ENCODE measurements around the gene P4HB.

P4HB gene

GRCh38 chr17:81802856-81803643 lies 57.3 kb downstream of the P4HB start:
- no peaks in the 10 kb centered on the region for H3K36me3 ChIP-seq (ENCODE audit: control insufficient read depth, insufficient read depth, low read length)
- WGBS, 2 experiments = 34 to 37% methylated on average over 26 of the region's 26 CpGs
- H3K4me3 ChIP-seq (ENCODE audit: insufficient read depth, low read depth, low read length) = no peak overlapping the region
- H3K27me3 ChIP-seq (ENCODE audit: control insufficient read depth, insufficient read depth, low read length, poor library complexity, severe bottlenecking) = peaks cover 86% of the 10 kb centered on the region
- H3K9me3 ChIP-seq (ENCODE audit: control insufficient read depth, low read length) = no peaks in the 10 kb centered on the region
- H3K27ac ChIP-seq (ENCODE audit: insufficient read depth, low read depth, low read length, poor library complexity, severe bottlenecking) = no peak overlapping the region
- H3K4me1 ChIP-seq (ENCODE audit: control insufficient read depth, insufficient read depth, low read length) = no peaks in the 10 kb centered on the region

GRCh38 chr17:81802048-81802758 lies 58.1 kb downstream of the P4HB start:
- no peaks in the 10 kb centered on the region for H3K9me3 ChIP-seq (ENCODE audit: control insufficient read depth, low read length)
- no peak overlapping the region for H3K4me3 ChIP-seq (ENCODE audit: insufficient read depth, low read depth, low read length)
- peaks cover 77% of the 10 kb centered on the region for H3K27me3 ChIP-seq (ENCODE audit: control insufficient read depth, insufficient read depth, low read length, poor library complexity, severe bottlenecking)
- H3K4me1 ChIP-seq (ENCODE audit: control insufficient read depth, insufficient read depth, low read length) = no peaks in the 10 kb centered on the region
- no peaks in the 10 kb centered on the region for H3K36me3 ChIP-seq (ENCODE audit: control insufficient read depth, insufficient read depth, low read length)
- no peak overlapping the region for H3K27ac ChIP-seq (ENCODE audit: insufficient read depth, low read depth, low read length, poor library complexity, severe bottlenecking)
- 89% methylated on average over 9 of the region's 9 CpGs for WGBS, 2 experiments

GRCh38 chr17:81801327-81801726 lies 59.0 kb downstream of the P4HB start:
- Histone ChIP-seq H3K27ac (ENCODE audit: insufficient read depth, low read depth, low read length, poor library complexity, severe bottlenecking) (no peak overlapping the region), H3K4me3 (ENCODE audit: insufficient read depth, low read depth, low read length) (no peak overlapping the region), H3K27me3 (ENCODE audit: control insufficient read depth, insufficient read depth, low read length, poor library complexity, severe bottlenecking) (peaks cover 69% of the 10 kb centered on the region), H3K9me3 (ENCODE audit: control insufficient read depth, low read length) (no peaks in the 10 kb centered on the region), H3K4me1 (ENCODE audit: control insufficient read depth, insufficient read depth, low read length) (no peaks in the 10 kb centered on the region), H3K36me3 (ENCODE audit: control insufficient read depth, insufficient read depth, low read length) (no peaks in the 10 kb centered on the region)
- 86 to 92% methylated on average over 9 of the region's 9 CpGs for WGBS, 2 experiments

GRCh38 chr17:81794509-81794908 lies 65.8 kb downstream of the P4HB start:
- Histone ChIP-seq H3K4me1 (ENCODE audit: control insufficient read depth, insufficient read depth, low read length) (no peaks in the 10 kb centered on the region), H3K4me3 (ENCODE audit: insufficient read depth, low read depth, low read length) (no peak overlapping the region)
- WGBS, 2 experiments = 38 to 40% methylated on average over 8 of the region's 8 CpGs

GRCh38 chr17:81794074-81794476 lies 66.3 kb downstream of the P4HB start:
- no peaks in the 10 kb centered on the region for H3K4me1 ChIP-seq (ENCODE audit: control insufficient read depth, insufficient read depth, low read length)
- no peak overlapping the region for H3K4me3 ChIP-seq (ENCODE audit: insufficient read depth, low read depth, low read length)
- WGBS, 2 experiments = 88 to 92% methylated on average over 3 of the region's 3 CpGs
- H3K27me3 ChIP-seq (ENCODE audit: control insufficient read depth, insufficient read depth, low read length, poor library complexity, severe bottlenecking) = no peaks in the 10 kb centered on the region
- H3K27ac ChIP-seq (ENCODE audit: insufficient read depth, low read depth, low read length, poor library complexity, severe bottlenecking) = no peak overlapping the region
- no peaks in the 10 kb centered on the region for H3K9me3 ChIP-seq (ENCODE audit: control insufficient read depth, low read length)
- no peaks in the 10 kb centered on the region for H3K36me3 ChIP-seq (ENCODE audit: control insufficient read depth, insufficient read depth, low read length)

More at GRCh38 chr17:81794509-81794908, 65.8 kb downstream of the P4HB start:
- no peaks in the 10 kb centered on the region for H3K36me3 ChIP-seq (ENCODE audit: control insufficient read depth, insufficient read depth, low read length)
- H3K27ac ChIP-seq (ENCODE audit: insufficient read depth, low read depth, low read length, poor library complexity, severe bottlenecking) = no peak overlapping the region
- peaks cover 1% of the 10 kb centered on the region for H3K27me3 ChIP-seq (ENCODE audit: control insufficient read depth, insufficient read depth, low read length, poor library complexity, severe bottlenecking)
- no peaks in the 10 kb centered on the region for H3K9me3 ChIP-seq (ENCODE audit: control insufficient read depth, low read length)

Measured in ectodermal cell (in vitro differentiated cells).